GM18505 (cell line): ENCODE data around the gene POLR2H.

Experiments used
- ATAC-seq: cut with Tn5 transposase; IDR thresholded peaks from one replicate; pipeline ENCODE4 v1.9.1; 2021; ENCODE audit not compliant: unreplicated experiment
- POLR2A ChIP-seq: IDR thresholded peaks from 4 replicates; pipeline ENCODE4 v1.6.1; 2011; ENCODE audit warnings: borderline replicate concordance; ENCODE audit not compliant: insufficient read depth, insufficient read length; ENCODE audit errors: extremely low read depth

POLR2H gene

GRCh38 chr3:184352149-184352785, 9.2 kb upstream of the POLR2H start:
- no peak for TF ChIP-seq POLR2A
- ATAC-seq: no peak

- TF ChIP-seq POLR2A: no peak
- ATAC-seq: no peak
These were observed 8.5 kb upstream of the POLR2H start for GRCh38 chr3:184352897-184353545.

- TF ChIP-seq POLR2A: no peak
- no peak for ATAC-seq
These were observed 8.0 kb upstream of the POLR2H start for GRCh38 chr3:184353546-184353941.

- ATAC-seq: no peak
- no peak for TF ChIP-seq POLR2A
These were observed 7.3 kb upstream of the POLR2H start for GRCh38 chr3:184354121-184354728.

GRCh38 chr3:184354754-184355153, 6.8 kb upstream of the POLR2H start:
- no peak for ATAC-seq
- TF ChIP-seq POLR2A: no peak

GRCh38 chr3:184355261-184356040, 6.1 kb upstream of the POLR2H start:
- no peak for ATAC-seq
- no peak for TF ChIP-seq POLR2A

GRCh38 chr3:184357248-184358123, 4.0 kb upstream of the POLR2H start:
- ATAC-seq: no peak
- TF ChIP-seq POLR2A: no peak

GRCh38 chr3:184358124-184358767, 3.3 kb upstream of the POLR2H start:
- no peak for TF ChIP-seq POLR2A
- no peak for ATAC-seq

- ATAC-seq: no peak
- no peak for TF ChIP-seq POLR2A
These were observed 2.6 kb upstream of the POLR2H start for GRCh38 chr3:184358921-184359350.

- no peak for TF ChIP-seq POLR2A
- no peak for ATAC-seq
These were observed 1.9 kb upstream of the POLR2H start for GRCh38 chr3:184359610-184360009.

GRCh38 chr3:184360070-184360928, 1.2 kb upstream of the POLR2H start:
- TF ChIP-seq POLR2A: no peak
- ATAC-seq: no peak
